HEK293T (cell line): ENCODE results near the gene CHL1.

Experiments
- CTCF ChIA-PET: fragments of 350-600 bp; formaldehyde crosslinking; extraction: SDS; loops from one replicate; lab custom pipeline; 2021; ENCODE audit warnings: antibody characterized with exemption, inconsistent platforms; lab: Yijun Ruan, JAX
- POLR2A ChIA-PET: fragments of 350-600 bp; formaldehyde crosslinking; extraction: SDS; loops from one replicate; lab custom pipeline; 2020; ENCODE audit warnings: antibody characterized with exemption, inconsistent platforms; lab: Yijun Ruan, JAX
- DNase-seq: peaks from one replicate; pipeline ENCODE4 v3.0.0; 2012; ENCODE audit warnings: mixed read lengths; ENCODE audit errors: extremely low spot score
- ARNT ChIP-seq: fragments of 450-650 bp; IDR thresholded peaks from 2 replicates; pipeline ENCODE4 v1.6.1; 2017; ENCODE audit warnings: mild to moderate bottlenecking
- BHLHE40 ChIP-seq: fragments of 450-650 bp; IDR thresholded peaks from 2 replicates; pipeline ENCODE4 v1.6.1; 2016; ENCODE audit warnings: mild to moderate bottlenecking, moderate library complexity, borderline replicate concordance
- CTBP1 ChIP-seq: fragments of 450-650 bp; IDR thresholded peaks from 2 replicates; pipeline ENCODE4 v1.6.1; 2016; ENCODE audit warnings: borderline replicate concordance
- ELF4 ChIP-seq: fragments of 450-650 bp; IDR thresholded peaks from 2 replicates; pipeline ENCODE4 v1.6.1; 2017; ENCODE audit warnings: antibody characterized with exemption
- FOXA1 ChIP-seq: fragments of 450-650 bp; IDR thresholded peaks from 2 replicates; pipeline ENCODE4 v1.6.1; 2016; ENCODE audit warnings: mild to moderate bottlenecking
- FOXK2 ChIP-seq: fragments of 450-650 bp; IDR thresholded peaks from 2 replicates; pipeline ENCODE4 v1.6.1; 2016; ENCODE audit warnings: mild to moderate bottlenecking
- FOXM1 ChIP-seq: fragments of 450-650 bp; IDR thresholded peaks from 2 replicates; pipeline ENCODE4 v1.6.1; 2017; ENCODE audit warnings: mild to moderate bottlenecking, borderline replicate concordance
- HDGF ChIP-seq: fragments of 450-650 bp; IDR thresholded peaks from 2 replicates; pipeline ENCODE4 v1.6.1; 2017; ENCODE audit warnings: antibody characterized with exemption, borderline replicate concordance
- L3MBTL2 ChIP-seq: fragments of 450-650 bp; conservative IDR thresholded peaks from 2 replicates; pipeline ENCODE4 v1.6.1; 2016; ENCODE audit warnings: mild to moderate bottlenecking
- LEF1 ChIP-seq: fragments of 450-650 bp; IDR thresholded peaks from 2 replicates; pipeline ENCODE4 v1.6.1; 2017; ENCODE audit warnings: mild to moderate bottlenecking, borderline replicate concordance
- NFRKB ChIP-seq: fragments of 450-650 bp; IDR thresholded peaks from 2 replicates; pipeline ENCODE4 v1.6.1; 2016; ENCODE audit warnings: mild to moderate bottlenecking, moderate library complexity
- SP1 ChIP-seq: fragments of 450-650 bp; IDR thresholded peaks from 2 replicates; pipeline ENCODE4 v1.6.1; 2017
- SUZ12 ChIP-seq: fragments of 450-650 bp; IDR thresholded peaks from 2 replicates; pipeline ENCODE4 v1.6.1; 2016; ENCODE audit warnings: mild to moderate bottlenecking
- TARDBP ChIP-seq: fragments of 450-650 bp; IDR thresholded peaks from 2 replicates; pipeline ENCODE4 v1.6.1; 2016
- ZNF384 ChIP-seq: fragments of 450-650 bp; IDR thresholded peaks from 2 replicates; pipeline ENCODE4 v1.6.1; 2016
- TF ChIP-seq, protein P1 (sequence below): fragments of 450-650 bp; IDR thresholded peaks from 2 replicates; pipeline ENCODE4 v1.6.1; 2016

Gene CHL1

DNA sequence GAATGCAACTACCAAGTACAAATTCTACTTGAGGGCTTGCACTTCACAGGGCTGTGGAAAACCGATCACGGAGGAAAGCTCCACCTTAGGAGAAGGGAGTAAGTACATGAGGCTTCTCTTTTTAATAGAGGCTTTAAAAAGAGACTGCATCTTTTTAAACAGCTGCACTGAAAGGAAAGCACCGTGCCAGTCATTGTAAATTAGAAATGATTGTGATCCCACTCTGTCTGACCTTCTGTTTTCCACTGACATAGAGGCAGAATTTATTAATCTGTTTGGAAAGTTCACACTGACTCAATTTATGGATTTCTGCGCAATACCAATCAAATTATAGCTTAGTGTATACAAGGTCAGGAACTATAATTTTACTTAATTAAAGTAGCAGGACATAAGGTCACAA lies 198.2 kb downstream of the CHL1 start:
- DNase-seq, result no peak
- ChIA-PET CTCF (no interaction called here), POLR2A (no interaction called here)
- no peak for TF ChIP-seq FOXM1
- TF ChIP-seq ARNT, result no peak
- TF ChIP-seq SUZ12, result no peak
- TF ChIP-seq L3MBTL2, result no peak
- no peak for TF ChIP-seq LEF1
- TF ChIP-seq FOXA1, result no peak
- TF ChIP-seq SP1, result no peak
- TF ChIP-seq, protein P1, sequence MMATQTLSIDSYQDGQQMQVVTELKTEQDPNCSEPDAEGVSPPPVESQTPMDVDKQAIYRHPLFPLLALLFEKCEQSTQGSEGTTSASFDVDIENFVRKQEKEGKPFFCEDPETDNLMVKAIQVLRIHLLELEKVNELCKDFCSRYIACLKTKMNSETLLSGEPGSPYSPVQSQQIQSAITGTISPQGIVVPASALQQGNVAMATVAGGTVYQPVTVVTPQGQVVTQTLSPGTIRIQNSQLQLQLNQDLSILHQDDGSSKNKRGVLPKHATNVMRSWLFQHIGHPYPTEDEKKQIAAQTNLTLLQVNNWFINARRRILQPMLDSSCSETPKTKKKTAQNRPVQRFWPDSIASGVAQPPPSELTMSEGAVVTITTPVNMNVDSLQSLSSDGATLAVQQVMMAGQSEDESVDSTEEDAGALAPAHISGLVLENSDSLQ, result no peak
- TF ChIP-seq FOXK2, result no peak
- no peak for TF ChIP-seq ELF4
- TF ChIP-seq ZNF384, result no peak
- no peak for TF ChIP-seq BHLHE40
- no peak for TF ChIP-seq HDGF
- TF ChIP-seq NFRKB, result no peak
- no peak for TF ChIP-seq CTBP1
- TF ChIP-seq TARDBP, result no peak

DNA sequence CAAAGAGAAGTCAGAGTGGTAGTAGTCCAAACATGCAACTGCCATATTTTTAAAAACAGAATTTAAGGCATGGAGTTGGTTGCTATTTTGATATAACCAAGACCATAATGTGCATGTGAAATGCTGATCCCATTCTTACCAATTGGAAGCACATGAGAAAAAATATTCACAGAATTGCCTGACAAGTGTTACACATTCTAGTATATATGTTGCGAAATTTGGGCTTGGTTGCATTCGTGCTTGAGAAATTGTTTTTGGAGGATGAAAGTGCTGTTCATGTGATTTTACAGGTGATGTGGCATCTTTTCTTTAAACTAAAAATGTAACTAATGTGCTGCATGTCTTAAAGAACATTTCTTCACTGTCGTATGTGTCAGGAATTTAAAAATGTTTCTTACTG lies 199.7 kb downstream of the CHL1 start:
- DNase-seq, result no peak
- TF ChIP-seq CTBP1 (no peak), SP1 (no peak), BHLHE40 (no peak), SUZ12 (no peak), NFRKB (no peak), FOXM1 (no peak), ARNT (no peak), HDGF (no peak)
- TF ChIP-seq, protein P1, result no peak
- ChIA-PET POLR2A (no interaction called here), CTCF (no interaction called here)

DNA sequence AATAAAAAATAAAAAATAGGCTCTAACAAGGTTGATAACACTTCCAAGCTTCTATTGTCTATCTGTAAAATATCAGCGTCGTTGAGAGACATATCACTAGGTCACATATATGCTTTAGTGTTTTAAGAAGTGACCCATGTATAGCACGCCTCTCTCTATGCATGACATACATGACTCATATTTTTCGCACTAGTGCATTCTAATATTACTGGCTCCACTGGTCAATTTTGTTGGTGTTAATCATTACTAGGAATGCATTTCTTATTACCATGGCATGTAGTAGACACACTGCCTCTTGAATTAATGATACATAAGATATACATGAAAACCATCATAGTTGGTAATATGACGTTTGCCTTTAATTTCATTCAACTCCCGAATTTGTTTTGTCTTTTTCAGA lies 203.1 kb downstream of the CHL1 start:
- no peak for TF ChIP-seq BHLHE40
- no peak for TF ChIP-seq SUZ12
- no peak for TF ChIP-seq L3MBTL2
- no peak for TF ChIP-seq SP1
- DNase-seq, result no peak
- ChIA-PET CTCF (no interaction called here), POLR2A (no interaction called here)

DNA sequence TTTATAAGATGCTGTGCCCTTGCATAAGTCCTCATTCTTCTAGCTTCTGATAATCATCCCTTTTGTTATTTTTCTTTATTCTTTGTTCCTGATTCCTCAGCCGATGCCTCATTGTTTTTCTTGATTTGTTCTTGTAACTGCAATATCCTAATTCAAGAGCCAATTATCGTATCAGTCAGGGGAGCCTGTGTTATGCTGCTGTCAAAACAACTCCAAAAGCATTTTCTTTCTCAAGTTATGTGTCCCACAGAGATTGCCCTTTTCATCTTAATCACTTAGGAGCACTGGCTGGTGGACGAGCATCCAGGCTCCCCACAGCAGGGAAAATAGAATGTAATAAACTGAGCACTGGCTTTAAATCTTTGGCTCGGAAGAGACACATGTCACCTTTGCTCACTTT lies 207.3 kb downstream of the CHL1 start:
- no peak for DNase-seq
- TF ChIP-seq CTBP1 (no peak), NFRKB (no peak), L3MBTL2 (no peak)
- TF ChIP-seq, protein P1, result no peak
- POLR2A ChIA-PET, result no interaction called here
- CTCF ChIA-PET, result no interaction called here

DNA sequence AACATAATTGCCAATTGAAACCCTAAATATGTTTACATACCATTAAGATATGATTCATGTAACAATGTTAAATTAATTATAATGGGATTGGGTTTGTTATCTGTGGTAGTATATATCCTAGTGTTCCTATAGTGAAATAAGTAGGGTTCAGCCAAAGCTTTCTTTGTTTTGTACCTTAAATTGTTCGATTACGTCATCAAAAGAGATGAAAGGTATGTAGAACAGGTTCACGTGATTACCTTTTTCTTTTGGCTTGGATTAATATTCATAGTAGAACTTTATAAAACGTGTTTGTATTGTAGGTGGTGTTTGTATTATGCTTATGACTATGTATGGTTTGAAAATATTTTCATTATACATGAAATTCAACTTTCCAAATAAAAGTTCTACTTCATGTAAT lies 212.4 kb downstream of the CHL1 start:
- no peak for TF ChIP-seq CTBP1
- no peak for TF ChIP-seq NFRKB
- TF ChIP-seq SP1, result no peak
- no peak for TF ChIP-seq BHLHE40
- TF ChIP-seq FOXM1, result no peak
- TF ChIP-seq ELF4, result no peak
- no peak for TF ChIP-seq ZNF384
- TF ChIP-seq TARDBP, result no peak
- TF ChIP-seq L3MBTL2, result no peak
- TF ChIP-seq SUZ12, result no peak
- no peak for TF ChIP-seq HDGF
- TF ChIP-seq, protein P1, result no peak
- no peak for TF ChIP-seq ARNT
- TF ChIP-seq LEF1, result no peak
- no peak for TF ChIP-seq FOXK2
- TF ChIP-seq FOXA1, result no peak
- no peak for DNase-seq
- ChIA-PET POLR2A (no interaction called here), CTCF (no interaction called here)

DNA sequence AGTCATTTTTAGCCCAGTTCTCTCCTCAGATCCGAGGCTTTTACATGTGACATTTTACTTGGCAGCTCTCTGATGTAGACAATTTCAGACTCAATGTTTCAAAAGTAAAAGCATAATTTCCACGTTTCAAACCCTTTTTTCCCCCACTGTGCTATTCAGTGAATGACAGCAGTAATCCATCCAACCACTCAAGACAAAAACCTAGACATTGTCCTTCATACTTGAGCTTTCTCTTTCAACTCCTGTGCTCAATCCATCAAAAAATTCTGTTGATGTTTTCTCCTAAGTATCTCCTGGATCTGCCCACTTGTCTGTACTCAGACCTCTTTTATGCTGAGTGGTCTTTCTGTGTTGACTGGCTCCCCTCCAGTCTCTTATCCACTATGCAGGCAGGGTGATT lies 214.7 kb downstream of the CHL1 start:
- POLR2A ChIA-PET, result no interaction called here
- CTCF ChIA-PET, result no interaction called here
- TF ChIP-seq CTBP1 (no peak), FOXM1 (no peak), TARDBP (no peak), BHLHE40 (no peak), L3MBTL2 (no peak), ZNF384 (no peak), LEF1 (no peak), ELF4 (no peak), ARNT (no peak), HDGF (no peak)
- DNase-seq, result no peak

DNA sequence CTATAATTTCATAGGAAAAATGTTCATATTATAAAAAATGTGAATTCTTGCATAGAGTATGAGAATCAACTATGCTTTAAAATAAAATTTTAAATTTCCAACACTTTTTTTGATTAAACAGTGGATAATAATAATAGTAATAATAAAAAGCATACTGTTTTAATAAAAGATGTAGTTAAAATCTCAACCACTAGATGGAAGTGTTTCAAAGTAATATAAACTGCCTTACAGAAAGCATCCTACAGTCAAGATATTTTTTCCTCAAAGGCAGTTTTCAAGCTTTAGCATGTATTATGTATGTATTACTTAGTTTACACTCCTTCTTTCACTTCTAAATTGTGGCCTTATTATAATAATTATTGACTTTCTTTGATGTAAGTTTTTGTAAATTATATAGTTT lies 217.5 kb downstream of the CHL1 start:
- CTCF ChIA-PET, result no interaction called here
- POLR2A ChIA-PET, result no interaction called here
- no peak for DNase-seq
- no peak for TF ChIP-seq HDGF
- no peak for TF ChIP-seq NFRKB
- TF ChIP-seq FOXA1, result no peak
- no peak for TF ChIP-seq FOXM1
